Brain microvascular endothelial cell (primary cell): ENCODE results near the gene RORC.

Source experiments
- DNase-seq: peaks from one replicate; pipeline ENCODE4 v3.0.0-alpha.2; 2020
- H3K27ac ChIP-seq: fragments of 250-450 bp; sonication (Bioruptor Pico); 2 replicates; pipeline ENCODE4 v1.5.1; 2020; ENCODE audit warnings: mild to moderate bottlenecking, moderate library complexity
- H3K27me3 ChIP-seq: fragments of 250-450 bp; sonication (Bioruptor Pico); replicated peaks from 2 replicates; pipeline ENCODE4 v1.5.1; 2020; ENCODE audit warnings: mild to moderate bottlenecking
- H3K36me3 ChIP-seq: fragments of 250-450 bp; sonication (Bioruptor Pico); replicated peaks from 2 replicates; pipeline ENCODE4 v1.5.1; 2020; ENCODE audit warnings: mild to moderate bottlenecking
- H3K4me3 ChIP-seq: 2 replicates; pipeline ENCODE4 v1.5.1; 2011; ENCODE audit warnings: low read depth, mild to moderate bottlenecking, control low read depth, low read length, moderate library complexity
- in situ Hi-C: cut with HindIII; loops from 2 replicates; pipeline ENCODE4 v1.10.0; 2017; ENCODE audit warnings: low sequenced_read_pairs, low pct_ligation_motif_present
- TF ChIP-seq, protein P1 (sequence below): IDR thresholded peaks from 2 replicates; pipeline ENCODE4 v1.5.1; 2011; ENCODE audit warnings: low read depth, mild to moderate bottlenecking, moderate library complexity, low read length, control low read depth, inconsistent platforms; ENCODE audit errors: missing control alignments

Gene RORC

DNA sequence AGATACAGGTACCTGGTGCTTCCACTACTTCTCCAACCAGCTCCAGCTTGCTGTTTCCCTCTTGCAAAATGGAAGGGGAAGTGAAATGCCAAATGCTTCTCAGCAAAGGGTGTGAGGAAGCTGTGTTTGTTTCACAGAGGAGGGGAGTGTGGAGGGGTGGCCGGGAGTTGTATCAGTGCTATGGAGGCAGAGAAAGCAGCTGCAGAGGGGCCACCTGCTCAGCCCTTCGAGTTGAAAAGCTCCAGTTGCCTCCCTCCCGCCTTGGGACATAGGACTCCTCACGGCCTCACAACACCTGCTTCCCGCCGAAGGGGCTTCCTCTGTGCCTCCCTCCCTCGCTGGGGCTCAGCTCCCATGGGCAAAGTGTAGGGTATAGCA lies 14.3 kb downstream of the RORC start:
- TF ChIP-seq, protein P1, sequence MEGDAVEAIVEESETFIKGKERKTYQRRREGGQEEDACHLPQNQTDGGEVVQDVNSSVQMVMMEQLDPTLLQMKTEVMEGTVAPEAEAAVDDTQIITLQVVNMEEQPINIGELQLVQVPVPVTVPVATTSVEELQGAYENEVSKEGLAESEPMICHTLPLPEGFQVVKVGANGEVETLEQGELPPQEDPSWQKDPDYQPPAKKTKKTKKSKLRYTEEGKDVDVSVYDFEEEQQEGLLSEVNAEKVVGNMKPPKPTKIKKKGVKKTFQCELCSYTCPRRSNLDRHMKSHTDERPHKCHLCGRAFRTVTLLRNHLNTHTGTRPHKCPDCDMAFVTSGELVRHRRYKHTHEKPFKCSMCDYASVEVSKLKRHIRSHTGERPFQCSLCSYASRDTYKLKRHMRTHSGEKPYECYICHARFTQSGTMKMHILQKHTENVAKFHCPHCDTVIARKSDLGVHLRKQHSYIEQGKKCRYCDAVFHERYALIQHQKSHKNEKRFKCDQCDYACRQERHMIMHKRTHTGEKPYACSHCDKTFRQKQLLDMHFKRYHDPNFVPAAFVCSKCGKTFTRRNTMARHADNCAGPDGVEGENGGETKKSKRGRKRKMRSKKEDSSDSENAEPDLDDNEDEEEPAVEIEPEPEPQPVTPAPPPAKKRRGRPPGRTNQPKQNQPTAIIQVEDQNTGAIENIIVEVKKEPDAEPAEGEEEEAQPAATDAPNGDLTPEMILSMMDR = no peak
- no peaks in the 10 kb centered on the region for H3K27me3 ChIP-seq
- no peak overlapping the region for H3K4me3 ChIP-seq
- no peak overlapping the region for H3K27ac ChIP-seq
- H3K36me3 ChIP-seq = no peaks in the 10 kb centered on the region
- DNase-seq = no peak
- in situ Hi-C loops = no loop called here

DNA sequence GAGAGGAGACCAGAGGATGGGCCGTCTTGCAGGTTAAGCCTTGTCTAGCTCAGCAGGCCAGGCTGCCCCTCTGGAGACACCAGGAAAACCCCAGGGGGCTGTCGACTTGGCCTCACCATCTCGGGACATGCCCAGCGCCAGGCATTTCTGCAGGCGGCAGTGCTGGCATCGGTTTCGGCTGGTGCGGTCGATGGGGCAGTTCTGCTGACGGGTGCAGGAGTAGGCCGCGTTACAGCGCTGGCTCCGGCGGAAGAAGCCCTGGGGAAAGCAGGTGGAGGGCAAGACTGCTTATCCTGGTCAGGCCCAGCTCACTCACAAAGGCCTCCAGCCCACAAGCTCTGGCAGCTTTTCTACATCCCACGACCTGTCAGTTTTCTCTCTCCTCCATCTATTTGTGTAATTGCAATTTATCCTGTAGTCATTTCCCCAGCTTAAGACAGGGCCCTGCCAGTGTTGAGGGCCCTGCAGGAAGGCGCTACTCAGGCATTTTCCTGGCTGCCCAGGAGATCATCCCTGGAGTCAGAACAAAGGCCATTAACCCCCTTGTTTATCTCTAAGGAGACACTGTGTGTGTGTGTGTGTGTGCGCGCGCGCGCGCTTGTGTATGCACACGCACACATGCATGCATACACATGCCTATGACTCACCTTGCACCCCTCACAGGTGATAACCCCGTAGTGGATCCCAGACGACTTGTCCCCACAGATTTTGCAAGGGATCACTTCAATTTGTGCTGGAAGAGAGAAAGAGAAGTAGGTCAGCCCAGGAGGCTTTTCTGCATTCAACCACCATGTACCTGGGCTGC lies 14.9 kb downstream of the RORC start:
- H3K27me3 ChIP-seq = no peaks in the 10 kb centered on the region
- TF ChIP-seq, protein P1 = no peak
- no peak overlapping the region for H3K4me3 ChIP-seq
- no peak for DNase-seq
- no peaks in the 10 kb centered on the region for H3K36me3 ChIP-seq
- in situ Hi-C loops = no loop called here
- H3K27ac ChIP-seq = no peak overlapping the region

DNA sequence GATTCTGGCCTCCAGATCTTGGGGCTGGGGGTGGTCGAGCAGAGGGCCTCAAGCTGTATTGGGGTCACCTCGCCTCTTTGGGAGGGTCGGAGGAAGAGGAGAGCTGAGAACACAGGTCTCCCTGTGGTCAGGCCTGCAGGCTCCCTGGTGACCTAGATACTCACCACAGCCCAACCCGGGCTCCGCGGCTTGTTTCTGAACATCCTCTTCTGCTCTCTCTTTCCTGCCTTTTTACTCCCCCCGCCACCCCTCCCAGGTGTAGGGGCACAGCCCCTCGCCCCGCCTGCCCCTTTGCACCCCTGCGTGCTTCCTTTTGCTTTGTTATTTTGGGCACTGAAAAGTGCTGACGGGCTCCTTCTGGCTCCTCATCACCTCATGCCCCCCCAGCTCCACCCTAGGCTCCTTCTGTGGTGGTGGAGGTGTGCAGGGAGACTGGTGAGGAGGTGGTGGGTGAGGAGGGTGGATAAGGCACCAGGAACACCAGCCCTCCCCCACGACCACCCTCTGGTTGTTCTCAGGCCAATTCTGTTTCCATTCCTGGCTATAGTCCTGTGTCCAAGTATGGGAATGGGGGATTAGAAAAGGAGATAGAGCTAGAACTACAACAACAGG lies 15.8 kb downstream of the RORC start:
- DNase-seq = no peak
- in situ Hi-C loops = no loop called here
- Histone ChIP-seq H3K4me3 (no peak overlapping the region), H3K27me3 (no peaks in the 10 kb centered on the region), H3K27ac (no peak overlapping the region), H3K36me3 (no peaks in the 10 kb centered on the region)
- TF ChIP-seq, protein P1 = no peak

DNA sequence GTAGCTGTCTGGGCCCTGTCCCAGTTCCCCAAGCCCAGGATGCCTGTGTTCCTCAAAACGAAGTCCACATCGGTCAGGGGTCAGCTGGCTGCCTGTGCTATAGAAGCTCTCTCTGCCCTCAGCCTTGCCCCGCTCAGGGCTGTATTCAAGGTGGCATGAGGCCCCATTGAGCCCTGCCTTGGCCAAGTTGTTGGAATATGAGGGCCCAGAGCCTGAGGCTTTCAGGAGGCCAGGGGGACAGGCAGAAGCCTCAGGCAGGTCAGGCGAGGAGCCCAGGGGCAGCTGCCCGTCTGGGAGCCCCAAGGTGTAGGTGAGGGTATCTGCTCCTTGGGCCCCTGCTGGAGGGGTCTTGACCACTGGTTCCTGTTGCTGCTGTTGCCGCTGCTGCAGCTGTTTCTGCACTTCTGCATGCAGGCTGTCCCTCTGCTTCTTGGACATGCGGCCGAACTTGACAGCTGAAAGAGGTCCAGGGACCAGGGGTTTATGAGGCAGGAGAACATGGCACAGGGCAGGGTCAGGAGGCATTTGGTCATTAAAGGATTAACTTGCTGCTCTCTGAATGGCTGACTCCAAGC lies 16.5 kb downstream of the RORC start:
- no peak overlapping the region for H3K4me3 ChIP-seq
- no peak for DNase-seq
- no peaks in the 10 kb centered on the region for H3K27me3 ChIP-seq
- TF ChIP-seq, protein P1 = no peak
- in situ Hi-C loops = no loop called here
- no peak overlapping the region for H3K27ac ChIP-seq
- H3K36me3 ChIP-seq = no peaks in the 10 kb centered on the region

DNA sequence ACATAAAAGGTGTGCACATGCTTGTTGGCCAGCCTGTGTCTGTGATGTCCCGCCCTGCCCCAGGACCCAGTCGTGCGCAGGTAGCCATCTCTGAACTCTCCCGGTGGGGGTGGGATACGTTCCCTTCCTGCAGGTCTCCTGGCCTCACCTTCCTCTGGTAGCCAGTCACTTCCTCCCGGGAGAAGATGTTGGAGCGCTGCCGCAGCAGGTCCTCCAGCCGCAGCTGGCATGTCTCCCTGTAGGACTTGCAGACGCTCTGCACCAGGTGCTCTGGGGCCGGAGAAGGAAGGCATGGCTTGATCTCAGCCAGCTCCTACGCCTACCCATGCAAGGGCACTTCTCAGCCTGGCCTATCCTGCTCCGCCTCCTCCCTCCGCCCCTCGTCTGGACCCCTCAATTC lies 17.2 kb downstream of the RORC start:
- Histone ChIP-seq H3K36me3 (no peaks in the 10 kb centered on the region), H3K27me3 (no peaks in the 10 kb centered on the region), H3K27ac (no peak overlapping the region), H3K4me3 (no peak overlapping the region)
- DNase-seq = no peak
- in situ Hi-C loops = no loop called here
- TF ChIP-seq, protein P1 = no peak
